ENCODE data around the gene HP. TPM values are rescaled to one million over a fixed set of nuclear protein-coding genes. Genes with fewer than 3 reads are reported as not detected.

Gene HP
- total and polyA plus RNA-seq, 2 of the 13 experiments (the other 11 are each of a cell fraction or from before 2014, with no cell fraction given): 387 to 524 TPM

- no peak for TF ChIP-seq FLYWCH1 (CRISPR knock-in tag; IDR thresholded peaks at IDR 0.05)
- no peak for TF ChIP-seq ZNF816 (CRISPR knock-in tag; IDR thresholded peaks at IDR 0.05; ENCODE audit: borderline replicate concordance)
- TF ChIP-seq MIXL1 (CRISPR knock-in tag; IDR thresholded peaks at IDR 0.05): no peak
- TF ChIP-seq DNMT3B (CRISPR knock-in tag; conservative IDR thresholded peaks at IDR 0.05): no peak
- no peak for TF ChIP-seq ZNF614 (CRISPR knock-in tag; IDR thresholded peaks at IDR 0.05; ENCODE audit: borderline replicate concordance)
- no peak for TF ChIP-seq TEAD2 (CRISPR knock-in tag; IDR thresholded peaks at IDR 0.05)
- TF ChIP-seq, protein P1, sequence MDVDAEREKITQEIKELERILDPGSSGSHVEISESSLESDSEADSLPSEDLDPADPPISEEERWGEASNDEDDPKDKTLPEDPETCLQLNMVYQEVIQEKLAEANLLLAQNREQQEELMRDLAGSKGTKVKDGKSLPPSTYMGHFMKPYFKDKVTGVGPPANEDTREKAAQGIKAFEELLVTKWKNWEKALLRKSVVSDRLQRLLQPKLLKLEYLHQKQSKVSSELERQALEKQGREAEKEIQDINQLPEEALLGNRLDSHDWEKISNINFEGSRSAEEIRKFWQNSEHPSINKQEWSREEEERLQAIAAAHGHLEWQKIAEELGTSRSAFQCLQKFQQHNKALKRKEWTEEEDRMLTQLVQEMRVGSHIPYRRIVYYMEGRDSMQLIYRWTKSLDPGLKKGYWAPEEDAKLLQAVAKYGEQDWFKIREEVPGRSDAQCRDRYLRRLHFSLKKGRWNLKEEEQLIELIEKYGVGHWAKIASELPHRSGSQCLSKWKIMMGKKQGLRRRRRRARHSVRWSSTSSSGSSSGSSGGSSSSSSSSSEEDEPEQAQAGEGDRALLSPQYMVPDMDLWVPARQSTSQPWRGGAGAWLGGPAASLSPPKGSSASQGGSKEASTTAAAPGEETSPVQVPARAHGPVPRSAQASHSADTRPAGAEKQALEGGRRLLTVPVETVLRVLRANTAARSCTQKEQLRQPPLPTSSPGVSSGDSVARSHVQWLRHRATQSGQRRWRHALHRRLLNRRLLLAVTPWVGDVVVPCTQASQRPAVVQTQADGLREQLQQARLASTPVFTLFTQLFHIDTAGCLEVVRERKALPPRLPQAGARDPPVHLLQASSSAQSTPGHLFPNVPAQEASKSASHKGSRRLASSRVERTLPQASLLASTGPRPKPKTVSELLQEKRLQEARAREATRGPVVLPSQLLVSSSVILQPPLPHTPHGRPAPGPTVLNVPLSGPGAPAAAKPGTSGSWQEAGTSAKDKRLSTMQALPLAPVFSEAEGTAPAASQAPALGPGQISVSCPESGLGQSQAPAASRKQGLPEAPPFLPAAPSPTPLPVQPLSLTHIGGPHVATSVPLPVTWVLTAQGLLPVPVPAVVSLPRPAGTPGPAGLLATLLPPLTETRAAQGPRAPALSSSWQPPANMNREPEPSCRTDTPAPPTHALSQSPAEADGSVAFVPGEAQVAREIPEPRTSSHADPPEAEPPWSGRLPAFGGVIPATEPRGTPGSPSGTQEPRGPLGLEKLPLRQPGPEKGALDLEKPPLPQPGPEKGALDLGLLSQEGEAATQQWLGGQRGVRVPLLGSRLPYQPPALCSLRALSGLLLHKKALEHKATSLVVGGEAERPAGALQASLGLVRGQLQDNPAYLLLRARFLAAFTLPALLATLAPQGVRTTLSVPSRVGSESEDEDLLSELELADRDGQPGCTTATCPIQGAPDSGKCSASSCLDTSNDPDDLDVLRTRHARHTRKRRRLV (CRISPR knock-in tag; IDR thresholded peaks at IDR 0.05): peak; percentile 65; the same call in 1 of the 2 replicates
- TF ChIP-seq ZNF878 (CRISPR knock-in tag; IDR thresholded peaks at IDR 0.05): peak; percentile 75; the same call in 1 of the 2 replicates
- no peak for TF ChIP-seq TRIM24 (CRISPR knock-in tag; IDR thresholded peaks at IDR 0.05)
- no peak for TF ChIP-seq ZNF607 (CRISPR knock-in tag; IDR thresholded peaks at IDR 0.05; ENCODE audit: borderline replicate concordance)
- TF ChIP-seq TEAD3 (CRISPR knock-in tag; optimal IDR thresholded peaks at IDR 0.05; ENCODE audit: borderline replicate concordance): peak; percentile 23
- no peak for TF ChIP-seq ZNF720 (CRISPR knock-in tag; IDR thresholded peaks at IDR 0.05)
- TF ChIP-seq, protein P2, sequence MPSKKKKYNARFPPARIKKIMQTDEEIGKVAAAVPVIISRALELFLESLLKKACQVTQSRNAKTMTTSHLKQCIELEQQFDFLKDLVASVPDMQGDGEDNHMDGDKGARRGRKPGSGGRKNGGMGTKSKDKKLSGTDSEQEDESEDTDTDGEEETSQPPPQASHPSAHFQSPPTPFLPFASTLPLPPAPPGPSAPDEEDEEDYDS (CRISPR knock-in tag; IDR thresholded peaks at IDR 0.05): peak; percentile 95
- TF ChIP-seq, protein P3, sequence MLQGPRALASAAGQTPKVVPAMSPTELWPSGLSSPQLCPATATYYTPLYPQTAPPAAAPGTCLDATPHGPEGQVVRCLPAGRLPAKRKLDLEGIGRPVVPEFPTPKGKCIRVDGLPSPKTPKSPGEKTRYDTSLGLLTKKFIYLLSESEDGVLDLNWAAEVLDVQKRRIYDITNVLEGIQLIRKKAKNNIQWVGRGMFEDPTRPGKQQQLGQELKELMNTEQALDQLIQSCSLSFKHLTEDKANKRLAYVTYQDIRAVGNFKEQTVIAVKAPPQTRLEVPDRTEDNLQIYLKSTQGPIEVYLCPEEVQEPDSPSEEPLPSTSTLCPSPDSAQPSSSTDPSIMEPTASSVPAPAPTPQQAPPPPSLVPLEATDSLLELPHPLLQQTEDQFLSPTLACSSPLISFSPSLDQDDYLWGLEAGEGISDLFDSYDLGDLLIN (CRISPR knock-in tag; IDR thresholded peaks at IDR 0.05; ENCODE audit: borderline replicate concordance): no peak
- no peak for TF ChIP-seq NR3C1 (CRISPR knock-in tag; IDR thresholded peaks at IDR 0.05)
- TF ChIP-seq NKX3-1 (CRISPR knock-in tag; IDR thresholded peaks at IDR 0.05): no peak
- TF ChIP-seq ZNF160 (CRISPR knock-in tag; IDR thresholded peaks at IDR 0.05): peak; percentile 84; the same call in 1 of the 2 replicates
- TF ChIP-seq, protein P4, sequence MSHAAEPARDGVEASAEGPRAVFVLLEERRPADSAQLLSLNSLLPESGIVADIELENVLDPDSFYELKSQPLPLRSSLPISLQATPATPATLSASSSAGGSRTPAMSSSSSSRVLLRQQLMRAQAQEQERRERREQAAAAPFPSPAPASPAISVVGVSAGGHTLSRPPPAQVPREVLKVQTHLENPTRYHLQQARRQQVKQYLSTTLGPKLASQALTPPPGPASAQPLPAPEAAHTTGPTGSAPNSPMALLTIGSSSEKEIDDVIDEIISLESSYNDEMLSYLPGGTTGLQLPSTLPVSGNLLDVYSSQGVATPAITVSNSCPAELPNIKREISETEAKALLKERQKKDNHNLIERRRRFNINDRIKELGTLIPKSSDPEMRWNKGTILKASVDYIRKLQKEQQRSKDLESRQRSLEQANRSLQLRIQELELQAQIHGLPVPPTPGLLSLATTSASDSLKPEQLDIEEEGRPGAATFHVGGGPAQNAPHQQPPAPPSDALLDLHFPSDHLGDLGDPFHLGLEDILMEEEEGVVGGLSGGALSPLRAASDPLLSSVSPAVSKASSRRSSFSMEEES (CRISPR knock-in tag; IDR thresholded peaks at IDR 0.05): 0 out of 2 replicates have a peak, but pooled peaks have one; percentile 21
Measured at GRCh38 chr16:72008424-72009216, 45.7 kb upstream of the HP start, which contains the start of gene DHODH (continued).

Data from HepG2 (cell line).